Neuronal stem cell (in vitro differentiated cells): ENCODE measurements around the gene APBA1.

Experiments
- DNase-seq: peaks from one replicate; pipeline ENCODE4 v3.0.0-alpha.2; 2013; ENCODE audit warnings: low spot score
- H2AFZ ChIP-seq: one replicate; pipeline ENCODE4 v1.6.1; 2013; ENCODE audit warnings: mild to moderate bottlenecking, low read length, inconsistent platforms
- H2AK5ac ChIP-seq: 2 replicates; pipeline ENCODE4 v1.6.1; 2013; ENCODE audit warnings: low read depth, mild to moderate bottlenecking, inconsistent platforms, low read length, moderate library complexity, mixed read lengths
- H2BK120ac ChIP-seq: 2 replicates; pipeline ENCODE4 v1.6.1; 2013; ENCODE audit warnings: low read depth, mild to moderate bottlenecking, inconsistent platforms, low read length, moderate library complexity, mixed read lengths
- H2BK12ac ChIP-seq: one replicate; pipeline ENCODE4 v1.6.1; 2013; ENCODE audit warnings: low read length, inconsistent platforms
- H2BK15ac ChIP-seq: 2 replicates; pipeline ENCODE4 v1.6.1; 2013; ENCODE audit warnings: mild to moderate bottlenecking, low read length, inconsistent platforms, mixed read lengths
- H2BK5ac ChIP-seq: one replicate; pipeline ENCODE4 v1.6.1; 2013; ENCODE audit warnings: inconsistent platforms, mild to moderate bottlenecking, low read length, moderate library complexity
- H3K14ac ChIP-seq: one replicate; pipeline ENCODE4 v1.6.1; 2013; ENCODE audit warnings: low read length, inconsistent platforms
- H3K18ac ChIP-seq: 2 replicates; pipeline ENCODE4 v1.6.1; 2013; ENCODE audit warnings: low read length, inconsistent platforms
- H3K23ac ChIP-seq: 2 replicates; pipeline ENCODE4 v1.6.1; 2013; ENCODE audit warnings: low read depth, mild to moderate bottlenecking, mixed read lengths, low read length, inconsistent platforms; ENCODE audit not compliant: poor library complexity
- H3K27ac ChIP-seq: replicated peaks from 3 replicates; pipeline ENCODE4 v1.5.1; 2013; ENCODE audit warnings: low read length, inconsistent platforms
- H3K27me3 ChIP-seq, 3 experiments: 2 replicates each; pipeline ENCODE4 v1.6.1; 2013; ENCODE audit warnings: low read length in 3 of 3, mild to moderate bottlenecking in 2 of 3, inconsistent platforms in 1 of 3, low read depth in 1 of 3, mixed read lengths in 1 of 3, moderate library complexity in 1 of 3; ENCODE audit not compliant: control insufficient read depth in 3 of 3, insufficient read depth in 3 of 3
- H3K36me3 ChIP-seq, 2 donors: replicated peaks in 1 of 2; 2 replicates each; pipeline ENCODE4 v1.6.1; 2013; ENCODE audit warnings: low read length in 2 of 2; ENCODE audit not compliant: control insufficient read depth in 2 of 2, insufficient read depth in 2 of 2
- H3K4ac ChIP-seq: 2 replicates; pipeline ENCODE4 v1.6.1; 2013; ENCODE audit warnings: inconsistent platforms, mild to moderate bottlenecking, low read length, moderate library complexity
- H3K4me1 ChIP-seq, 2 donors: 1 replicate in 1 of 2; 2 replicates in 1 of 2; pipeline ENCODE4 v1.6.1; 2013; ENCODE audit warnings: low read length in 2 of 2, low read depth in 1 of 2; ENCODE audit not compliant: control insufficient read depth in 2 of 2, insufficient read depth in 1 of 2
- H3K4me2 ChIP-seq: one replicate; pipeline ENCODE4 v1.6.1; 2013; ENCODE audit warnings: mild to moderate bottlenecking, low read length, inconsistent platforms; ENCODE audit not compliant: insufficient read depth, poor library complexity, severe bottlenecking
- H3K4me3 ChIP-seq, 2 donors: 2 replicates each; pipeline ENCODE4 v1.5.1; 2013; ENCODE audit warnings: low read length in 2 of 2, mild to moderate bottlenecking in 2 of 2, inconsistent platforms in 1 of 2, moderate library complexity in 1 of 2
- H3K79me1 ChIP-seq: one replicate; pipeline ENCODE4 v1.6.1; 2013; ENCODE audit warnings: low read depth, mild to moderate bottlenecking, inconsistent platforms, low read length, moderate library complexity
- H3K9ac ChIP-seq: one replicate; pipeline ENCODE4 v1.6.1; 2013; ENCODE audit warnings: mild to moderate bottlenecking, low read depth, low read length, inconsistent platforms; ENCODE audit not compliant: poor library complexity
- H3K9me3 ChIP-seq, 2 donors: replicated peaks in 1 of 2; 2 replicates each; pipeline versions ENCODE3 to v1.6.1; 2013; ENCODE audit warnings: low read length in 2 of 2, mild to moderate bottlenecking in 2 of 2, inconsistent platforms in 1 of 2, low read depth in 1 of 2, mixed read lengths in 1 of 2, moderate library complexity in 1 of 2; ENCODE audit not compliant: control insufficient read depth in 2 of 2, insufficient read depth in 1 of 2
- H4K8ac ChIP-seq: one replicate; pipeline ENCODE4 v1.6.1; 2013; ENCODE audit warnings: low read depth, mild to moderate bottlenecking, inconsistent platforms, low read length, moderate library complexity
- H4K91ac ChIP-seq: one replicate; pipeline ENCODE4 v1.6.1; 2013; ENCODE audit warnings: low read length, low read depth, mild to moderate bottlenecking, inconsistent platforms; ENCODE audit not compliant: poor library complexity
- WGBS, 2 donors: extraction: QIAGEN DNeasy Blood & Tissue Kit; methylation state at CpG; one replicate each; pipeline ENCODE4 v1.1.7; 2013; ENCODE audit warnings: missing lambda C conversion rate in 2 of 2, mixed read lengths in 1 of 2; ENCODE audit not compliant: insufficient read length in 2 of 2, insufficient replicate concordance in 1 of 2; ENCODE audit errors: extremely low coverage in 2 of 2; 5-methylcytosine and 5-hydroxymethylcytosine counted together

Gene APBA1

DNA sequence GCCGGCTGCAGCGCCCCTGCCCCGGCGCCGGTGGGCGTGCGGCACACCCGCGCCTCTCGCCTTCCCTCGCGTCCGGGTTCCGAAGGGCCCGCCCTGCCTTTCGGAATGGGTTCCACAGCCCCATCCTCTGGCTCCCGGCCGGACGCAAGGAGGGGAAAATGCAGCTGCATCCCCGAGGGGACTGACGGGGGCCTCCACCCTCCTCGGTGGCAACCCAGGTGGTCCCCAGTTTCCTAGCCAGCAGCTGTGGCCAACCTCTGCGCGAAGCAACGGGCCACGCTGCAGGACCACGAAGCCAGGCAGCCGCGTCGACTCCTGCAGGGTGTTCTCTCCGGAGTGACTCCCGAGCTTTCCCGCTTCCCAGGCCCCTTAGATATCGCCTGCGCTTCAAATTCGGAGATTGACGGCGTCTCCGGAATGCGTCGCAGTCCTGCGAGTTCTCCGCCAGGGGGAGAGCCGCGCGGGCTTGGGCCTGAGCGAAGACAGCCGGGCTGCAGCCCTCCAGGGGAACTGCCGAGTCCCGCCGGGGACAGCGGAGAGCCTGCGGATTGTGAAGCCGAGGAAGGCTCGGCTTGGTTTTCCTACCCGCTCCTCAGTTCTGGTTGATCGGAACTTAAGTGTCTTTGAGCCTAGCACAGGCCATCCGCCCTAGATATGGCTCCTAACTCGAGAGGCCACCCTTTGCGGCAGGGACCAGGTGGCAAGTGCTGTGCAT is 582 bp upstream of the APBA1 start:
- H3K4me2 ChIP-seq, result peak overlapping the region; percentile 94
- H3K23ac ChIP-seq, result no peak overlapping the region
- H3K4me1 ChIP-seq, result peaks cover 4 to 17% of the 10 kb centered on the region in 2 donors
- no peak overlapping the region for H2AK5ac ChIP-seq
- no peaks in the 10 kb centered on the region for H3K79me1 ChIP-seq
- H3K36me3 ChIP-seq, result no peaks in the 10 kb centered on the region
- peaks cover 0 to 38% (median 0%) of the 10 kb centered on the region in 3 experiments for H3K27me3 ChIP-seq
- no peaks in the 10 kb centered on the region for H3K9me3 ChIP-seq
- peak overlapping the region; percentile 95 for H2BK15ac ChIP-seq
- peak overlapping the region; percentile 99 for H3K18ac ChIP-seq
- H3K9ac ChIP-seq, result peak overlapping the region; percentile 94
- peak overlapping the region; percentile 63 to 87 for H3K4me3 ChIP-seq
- peak overlapping the region; percentile 89 for H4K91ac ChIP-seq
- peak overlapping the region; percentile 89 for H2BK120ac ChIP-seq
- H4K8ac ChIP-seq, result peak overlapping the region; percentile 54
- peak overlapping the region; percentile 86 for H3K27ac ChIP-seq
- H2AFZ ChIP-seq, result peak overlapping the region; percentile 100
- WGBS, 2 donors, result no CpG with 5 or more reads among the region's 60 CpGs
- no peak overlapping the region for H3K14ac ChIP-seq
- H3K4ac ChIP-seq, result no peak overlapping the region
- peak; percentile 89 for DNase-seq
- H2BK5ac ChIP-seq, result peak overlapping the region; percentile 40
- H2BK12ac ChIP-seq, result no peak overlapping the region

DNA sequence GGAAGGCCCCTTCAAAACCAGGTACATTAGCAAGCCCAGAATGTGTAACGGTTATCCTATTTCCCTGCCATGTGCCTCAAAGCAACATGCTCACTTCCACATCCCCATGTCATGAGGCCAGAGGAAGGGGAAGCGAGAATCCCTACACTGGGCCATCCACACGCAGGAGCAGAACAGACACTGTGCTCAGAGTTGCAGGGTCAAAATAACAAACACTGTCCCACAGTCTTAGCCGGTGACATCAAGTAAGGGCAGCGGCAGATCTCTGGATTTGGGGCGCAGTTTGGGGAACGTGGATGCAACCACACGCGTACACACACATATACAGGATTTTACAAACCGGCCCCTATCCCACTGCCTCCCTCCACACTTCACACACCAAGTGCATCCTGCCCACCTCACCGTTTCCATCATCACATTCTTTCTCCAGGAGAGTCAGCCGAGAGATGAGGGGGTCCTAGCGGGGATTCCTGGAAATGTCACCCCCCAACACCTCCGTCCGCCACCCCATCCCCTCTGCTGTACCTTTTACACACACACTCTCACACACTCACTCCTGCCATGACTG is 776 bp downstream of the APBA1 start:
- no CpG with 5 or more reads among the region's 15 CpGs for WGBS, 2 donors

GRCh38 chr9:69667306-69667705 is 4.9 kb downstream of the APBA1 start:
- Histone ChIP-seq H2BK12ac (no peak overlapping the region), H3K27me3 (peaks cover 0 to 20% (median 0%) of the 10 kb centered on the region in 3 experiments), H3K23ac (no peak overlapping the region), H3K18ac (no peak overlapping the region), H4K8ac (no peak overlapping the region), H2BK15ac (no peak overlapping the region), H3K9me3 (no peaks in the 10 kb centered on the region), H2BK120ac (no peak overlapping the region), H2AFZ (no peak overlapping the region), H3K4me1 (peaks cover 0 to 22% of the 10 kb centered on the region in 2 donors), H3K14ac (no peak overlapping the region), H2BK5ac (no peak overlapping the region), H2AK5ac (no peak overlapping the region), H3K36me3 (no peaks in the 10 kb centered on the region), H4K91ac (no peak overlapping the region), H3K27ac (no peak overlapping the region), H3K4me3 (no peak overlapping the region), H3K4me2 (peak overlapping the region; percentile 55), H3K4ac (no peak overlapping the region), H3K9ac (no peak overlapping the region), H3K79me1 (no peaks in the 10 kb centered on the region)
- DNase-seq, result peak; percentile 67
- no CpG with 5 or more reads among the region's 1 CpG for WGBS, 2 donors

More for the DNA sequence above, 776 bp downstream of the APBA1 start:
- Histone ChIP-seq H3K9ac (peak overlapping the region; percentile 96), H2BK15ac (peak overlapping the region; percentile 70), H3K4me1 (peaks cover 4 to 19% of the 10 kb centered on the region in 2 donors), H3K18ac (peak overlapping the region; percentile 99), H2BK5ac (no peak overlapping the region), H3K4me3 (peak overlapping the region; percentile 63 to 88), H3K36me3 (no peaks in the 10 kb centered on the region), H3K27ac (no peak overlapping the region), H3K14ac (peak overlapping the region; percentile 90), H3K9me3 (no peaks in the 10 kb centered on the region), H3K27me3 (peaks cover 0 to 33% (median 0%) of the 10 kb centered on the region in 3 experiments), H3K79me1 (no peaks in the 10 kb centered on the region), H2BK12ac (no peak overlapping the region), H3K4ac (no peak overlapping the region), H3K4me2 (peak overlapping the region; percentile 94), H4K8ac (no peak overlapping the region), H2AFZ (peak overlapping the region; percentile 100), H2BK120ac (peak overlapping the region; percentile 27), H3K23ac (peak overlapping the region; percentile 77), H4K91ac (peak overlapping the region; percentile 85), H2AK5ac (peak overlapping the region; percentile 16)
- no peak for DNase-seq

DNA sequence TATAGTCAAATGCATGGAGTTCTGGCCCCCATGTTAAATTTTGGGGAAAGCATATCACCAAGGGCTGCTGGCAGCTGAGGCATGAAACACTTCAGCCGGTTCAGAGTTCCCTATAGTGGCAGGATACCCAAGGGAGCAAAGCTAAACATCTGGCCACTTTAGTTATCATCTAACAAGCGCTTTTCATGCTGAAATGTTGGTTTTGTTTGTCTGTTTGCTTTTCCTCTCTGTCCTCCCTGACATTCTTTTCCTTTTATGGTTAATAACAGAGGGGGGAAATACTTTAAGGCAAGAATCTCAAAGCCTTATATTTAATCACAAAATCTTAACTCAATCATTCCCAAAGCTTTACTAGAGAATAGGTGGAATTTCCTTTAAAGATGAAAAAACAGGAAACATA is 11.9 kb downstream of the APBA1 start:
- WGBS, 2 donors, result no CpG with 5 or more reads among the region's 2 CpGs
- Histone ChIP-seq H4K8ac (no peak overlapping the region), H3K27me3 (no peaks in the 10 kb centered on the region), H3K36me3 (no peaks in the 10 kb centered on the region), H3K18ac (no peak overlapping the region), H3K4me3 (no peak overlapping the region), H2AFZ (no peak overlapping the region), H3K4me1 (peaks cover 1 to 8% of the 10 kb centered on the region in 2 donors), H3K14ac (no peak overlapping the region), H2BK12ac (no peak overlapping the region), H2BK15ac (no peak overlapping the region), H3K4me2 (no peak overlapping the region), H3K23ac (no peak overlapping the region), H3K4ac (no peak overlapping the region), H2BK5ac (no peak overlapping the region), H3K79me1 (no peaks in the 10 kb centered on the region), H3K9me3 (no peaks in the 10 kb centered on the region), H3K27ac (no peak overlapping the region), H2AK5ac (no peak overlapping the region), H4K91ac (no peak overlapping the region), H2BK120ac (no peak overlapping the region), H3K9ac (no peak overlapping the region)
- DNase-seq, result no peak
